GM12801 (cell line): ENCODE results near the gene FANCI.

Source experiments
- CTCF ChIP-seq: IDR thresholded peaks from one replicate; pipeline ENCODE4 v1.5.1; 2011; ENCODE audit warnings: control low read depth; ENCODE audit not compliant: insufficient read length; ENCODE audit errors: extremely low read depth

Gene FANCI

GRCh38 chr15:89198934-89199333, 44.8 kb upstream of the FANCI start:
- no peak for TF ChIP-seq CTCF

- TF ChIP-seq CTCF = no peak
Observed at GRCh38 chr15:89199746-89200145, 44.0 kb upstream of the FANCI start.

DNA sequence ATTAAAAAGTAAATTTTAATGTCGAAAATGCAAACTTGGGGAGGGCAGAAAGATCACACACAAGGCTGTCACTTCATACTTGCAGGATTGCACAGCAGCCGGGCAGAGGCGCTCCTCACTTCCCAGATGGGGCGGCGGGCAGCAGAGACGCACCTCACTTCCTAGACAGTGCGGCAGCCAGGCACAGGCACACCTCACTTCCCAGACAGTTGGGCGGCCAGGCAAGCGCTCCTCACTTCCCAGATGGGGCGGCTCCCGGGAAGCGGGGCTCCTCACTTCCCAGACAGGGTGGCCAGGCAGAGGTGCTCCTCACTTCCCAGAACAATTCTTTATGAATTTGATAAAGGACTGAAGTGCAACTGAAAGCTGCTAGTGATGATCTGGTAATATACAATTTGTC, 43.6 kb upstream of the FANCI start:
- TF ChIP-seq CTCF = no peak

GRCh38 chr15:89201465-89202005, 42.2 kb upstream of the FANCI start:
- no peak for TF ChIP-seq CTCF

DNA sequence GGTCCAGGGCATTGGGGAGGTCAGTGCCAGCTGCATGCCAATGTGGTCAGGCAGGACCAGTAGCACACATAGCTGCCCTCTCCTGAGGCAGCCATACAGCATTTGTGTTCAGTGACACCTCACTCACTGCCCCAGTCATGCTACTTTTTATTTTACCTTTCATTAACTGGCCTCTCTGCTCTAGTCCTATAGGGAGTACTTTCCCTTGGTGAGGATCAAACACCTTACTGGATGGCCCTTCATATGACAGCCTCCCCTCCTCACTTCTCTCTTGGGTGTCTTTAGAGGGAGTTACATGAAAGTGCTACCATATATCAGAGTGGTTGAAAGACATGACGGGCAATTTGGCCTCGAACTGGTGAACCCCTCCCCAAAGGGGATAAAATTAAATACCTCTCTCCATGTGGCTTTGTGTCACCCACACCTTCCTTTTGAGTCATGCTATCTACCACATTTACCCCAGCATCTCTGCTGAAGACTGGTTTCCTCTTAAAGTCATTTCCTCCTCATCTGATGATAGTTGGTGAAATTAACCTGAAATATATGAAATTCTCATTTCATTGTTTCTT, 40.0 kb upstream of the FANCI start:
- TF ChIP-seq CTCF = no peak

DNA sequence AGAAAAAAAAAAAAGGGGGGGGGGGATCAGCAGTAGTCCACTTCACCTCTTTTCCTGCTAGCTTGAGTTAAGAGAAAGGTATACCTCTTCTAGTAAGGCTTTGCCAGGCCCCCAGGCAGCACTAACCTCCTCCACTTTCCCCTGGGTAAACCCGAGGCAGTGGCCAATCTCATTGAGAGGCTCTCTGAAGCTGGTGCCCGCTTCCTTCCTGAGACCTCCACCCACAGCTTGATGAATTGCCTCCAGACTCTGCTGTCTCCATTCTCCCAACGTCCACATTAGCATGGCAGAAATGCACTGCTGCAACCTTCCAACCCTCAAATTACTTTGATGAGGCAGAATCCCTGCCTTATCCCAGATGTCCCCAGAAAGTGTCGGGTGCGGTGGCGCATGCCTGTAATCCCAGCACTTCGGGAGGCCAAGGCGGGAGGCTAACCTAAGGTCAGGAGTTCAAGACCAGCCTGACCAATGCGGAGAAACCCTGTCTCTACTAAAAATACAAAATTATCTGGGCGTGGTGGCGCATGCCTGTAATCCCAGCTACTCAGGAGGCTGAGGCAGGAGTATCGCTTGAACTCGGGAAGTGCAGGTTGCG, 37.7 kb upstream of the FANCI start:
- TF ChIP-seq CTCF = no peak

GRCh38 chr15:89206908-89207331, 36.9 kb upstream of the FANCI start:
- no peak for TF ChIP-seq CTCF
